ENCODE results near the gene PIM2.
"Not testable (repeated sequence)": the region's sequence is repeated elsewhere in the genome, so short reads cannot be mapped to it uniquely, and the experiment has no call there.

The PIM2 gene

DNA sequence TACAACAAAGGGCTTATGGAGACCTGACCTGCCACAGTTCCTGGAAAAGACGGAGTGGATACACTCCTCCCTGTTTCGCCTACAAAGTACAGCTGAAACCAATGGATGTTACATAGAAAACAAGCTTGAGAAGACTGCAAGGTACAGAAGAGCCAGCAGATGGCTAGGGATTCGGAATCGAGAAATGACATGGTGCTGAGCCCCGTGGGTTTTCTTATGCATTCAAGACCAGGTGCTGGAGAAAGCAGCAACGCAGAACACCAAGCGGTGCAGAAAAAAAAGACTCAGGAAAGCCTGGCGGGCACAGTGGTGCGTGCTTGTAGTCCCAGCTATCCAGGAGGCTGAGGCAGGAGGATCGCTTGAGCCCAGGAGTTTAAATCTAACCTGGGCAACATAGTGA, 35.1 kb downstream of the PIM2 start:
- TF ChIP-seq, protein P1, sequence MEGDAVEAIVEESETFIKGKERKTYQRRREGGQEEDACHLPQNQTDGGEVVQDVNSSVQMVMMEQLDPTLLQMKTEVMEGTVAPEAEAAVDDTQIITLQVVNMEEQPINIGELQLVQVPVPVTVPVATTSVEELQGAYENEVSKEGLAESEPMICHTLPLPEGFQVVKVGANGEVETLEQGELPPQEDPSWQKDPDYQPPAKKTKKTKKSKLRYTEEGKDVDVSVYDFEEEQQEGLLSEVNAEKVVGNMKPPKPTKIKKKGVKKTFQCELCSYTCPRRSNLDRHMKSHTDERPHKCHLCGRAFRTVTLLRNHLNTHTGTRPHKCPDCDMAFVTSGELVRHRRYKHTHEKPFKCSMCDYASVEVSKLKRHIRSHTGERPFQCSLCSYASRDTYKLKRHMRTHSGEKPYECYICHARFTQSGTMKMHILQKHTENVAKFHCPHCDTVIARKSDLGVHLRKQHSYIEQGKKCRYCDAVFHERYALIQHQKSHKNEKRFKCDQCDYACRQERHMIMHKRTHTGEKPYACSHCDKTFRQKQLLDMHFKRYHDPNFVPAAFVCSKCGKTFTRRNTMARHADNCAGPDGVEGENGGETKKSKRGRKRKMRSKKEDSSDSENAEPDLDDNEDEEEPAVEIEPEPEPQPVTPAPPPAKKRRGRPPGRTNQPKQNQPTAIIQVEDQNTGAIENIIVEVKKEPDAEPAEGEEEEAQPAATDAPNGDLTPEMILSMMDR (conservative IDR thresholded peaks at IDR 0.05): no peak
- H3K27ac ChIP-seq: no peak overlapping the region

DNA sequence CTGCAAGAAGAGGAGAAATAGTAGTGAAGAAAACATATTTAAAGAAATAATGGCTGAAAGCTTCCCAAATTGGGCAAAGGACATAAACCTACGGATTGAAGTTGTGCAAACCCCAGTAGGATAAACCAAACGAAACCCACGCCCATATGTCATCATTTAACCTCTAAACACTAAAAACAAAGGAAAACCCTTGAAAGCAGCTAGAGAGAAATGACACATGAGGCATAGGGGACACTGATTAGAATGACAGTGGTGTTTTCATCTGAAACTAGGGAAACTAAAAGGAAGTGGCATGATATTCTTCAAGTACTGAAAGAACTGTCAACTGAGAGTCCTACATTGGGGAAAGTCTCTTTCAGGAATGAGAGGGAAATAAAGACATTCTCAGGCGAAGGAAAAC, 41.9 kb downstream of the PIM2 start:
- H3K27ac ChIP-seq: not testable (repeated sequence)

DNA sequence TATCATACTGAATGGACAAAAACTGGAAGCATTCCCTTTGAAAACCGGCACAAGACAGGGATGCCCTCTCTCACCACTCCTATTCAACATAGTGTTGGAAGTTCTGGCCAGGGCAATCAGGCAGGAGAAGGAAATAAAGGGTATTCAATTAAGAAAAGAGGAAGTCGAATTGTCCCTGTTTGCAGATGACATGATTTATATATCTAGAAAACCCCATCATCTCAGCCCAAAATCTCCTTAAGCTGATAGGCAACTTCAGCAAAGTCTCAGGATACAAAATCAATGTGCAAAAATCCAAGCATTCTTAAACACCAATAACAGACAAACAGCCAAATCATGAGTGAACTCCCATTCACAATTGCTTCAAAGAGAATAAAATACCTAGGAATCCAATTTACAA, 46.8 kb downstream of the PIM2 start:
- H3K27ac ChIP-seq: not testable (repeated sequence)

DNA sequence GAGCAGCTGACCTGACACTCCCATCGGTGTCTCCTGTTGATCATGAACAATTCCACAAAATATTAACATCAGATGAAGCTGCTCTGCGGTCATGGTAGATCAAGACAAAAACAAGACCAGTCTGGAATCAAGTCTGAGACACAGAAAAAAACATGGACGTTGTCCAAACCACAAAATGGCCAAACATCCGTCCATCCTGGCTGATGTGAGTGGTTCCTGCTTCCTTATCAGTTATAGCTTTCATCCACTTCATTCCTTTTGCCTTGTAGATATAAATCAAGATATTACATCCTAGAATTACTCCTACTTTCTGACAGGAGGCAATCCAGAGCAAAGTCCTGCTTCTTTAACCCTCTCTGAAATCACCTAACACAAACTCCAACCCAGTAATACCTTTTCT, 54.6 kb downstream of the PIM2 start:
- H3K27ac ChIP-seq: no peak overlapping the region
- TF ChIP-seq, protein P1 (conservative IDR thresholded peaks at IDR 0.05): no peak
